Endothelial cell of umbilical vein (primary cell): ENCODE data around the gene KAT7.

ENCODE experiments used
- EZH2 ChIP-seq: IDR thresholded peaks from 2 replicates; pipeline ENCODE4 v1.6.1; 2012; ENCODE audit warnings: borderline replicate concordance, low read depth, mild to moderate bottlenecking, moderate library complexity, low read length, inconsistent platforms; ENCODE audit not compliant: severe bottlenecking
- FOS ChIP-seq: IDR thresholded peaks from 2 replicates; pipeline ENCODE4 v1.6.1; 2011; ENCODE audit warnings: mild to moderate bottlenecking, low read length, moderate library complexity, borderline replicate concordance; ENCODE audit not compliant: insufficient read depth
- GATA2 ChIP-seq: IDR thresholded peaks from 2 replicates; pipeline ENCODE4 v1.7.0; 2011; ENCODE audit warnings: low read depth, mild to moderate bottlenecking, moderate library complexity, mixed read lengths, low read length; ENCODE audit not compliant: insufficient read length, insufficient read depth
- JUN ChIP-seq: IDR thresholded peaks from 2 replicates; pipeline ENCODE4 v1.6.1; 2011; ENCODE audit warnings: borderline replicate concordance, low read depth; ENCODE audit not compliant: insufficient read length, insufficient read depth
- POLR2A ChIP-seq: IDR thresholded peaks from 2 replicates; pipeline ENCODE4 v1.6.1; 2012; ENCODE audit warnings: low read depth, mild to moderate bottlenecking, control low read depth, low read length
- POLR2AphosphoS5 ChIP-seq: IDR thresholded peaks from 2 replicates; pipeline ENCODE4 v1.6.1; 2012; ENCODE audit warnings: low read depth, mild to moderate bottlenecking, control low read depth, low read length, moderate library complexity; ENCODE audit not compliant: insufficient read depth
- TF ChIP-seq, protein P1 (sequence below), 2 donors: IDR thresholded peaks; 1 replicate in 1 of 2; 2 replicates in 1 of 2; pipeline ENCODE4 v1.5.1; 2011; ENCODE audit warnings: low read length in 2 of 2, mild to moderate bottlenecking in 2 of 2, moderate library complexity in 2 of 2, control low read depth in 1 of 2, inconsistent platforms in 1 of 2, low read depth in 1 of 2; ENCODE audit not compliant: insufficient read depth in 1 of 2; ENCODE audit errors: extremely low read depth in 1 of 2

DNA sequence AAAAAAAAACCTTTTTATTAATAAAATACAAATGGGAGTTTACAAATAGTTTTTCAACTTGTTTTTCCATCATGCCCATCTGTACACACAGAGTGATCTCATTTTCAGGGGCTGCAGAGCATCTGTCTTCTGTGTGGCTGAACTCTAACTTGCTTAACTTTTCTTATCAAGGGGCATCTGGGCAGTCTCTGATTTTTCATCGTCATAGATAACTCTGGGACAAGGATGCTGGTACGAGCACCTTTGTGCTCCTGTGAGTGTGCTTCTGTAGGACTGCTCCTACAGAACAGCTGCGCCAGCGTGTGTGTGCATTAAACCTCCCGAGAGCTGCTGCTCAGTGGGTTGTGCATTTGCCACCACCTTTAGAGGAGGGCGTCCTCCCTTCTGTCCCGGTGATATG, 94.0 kb downstream of the KAT7 start:
- TF ChIP-seq, protein P1, sequence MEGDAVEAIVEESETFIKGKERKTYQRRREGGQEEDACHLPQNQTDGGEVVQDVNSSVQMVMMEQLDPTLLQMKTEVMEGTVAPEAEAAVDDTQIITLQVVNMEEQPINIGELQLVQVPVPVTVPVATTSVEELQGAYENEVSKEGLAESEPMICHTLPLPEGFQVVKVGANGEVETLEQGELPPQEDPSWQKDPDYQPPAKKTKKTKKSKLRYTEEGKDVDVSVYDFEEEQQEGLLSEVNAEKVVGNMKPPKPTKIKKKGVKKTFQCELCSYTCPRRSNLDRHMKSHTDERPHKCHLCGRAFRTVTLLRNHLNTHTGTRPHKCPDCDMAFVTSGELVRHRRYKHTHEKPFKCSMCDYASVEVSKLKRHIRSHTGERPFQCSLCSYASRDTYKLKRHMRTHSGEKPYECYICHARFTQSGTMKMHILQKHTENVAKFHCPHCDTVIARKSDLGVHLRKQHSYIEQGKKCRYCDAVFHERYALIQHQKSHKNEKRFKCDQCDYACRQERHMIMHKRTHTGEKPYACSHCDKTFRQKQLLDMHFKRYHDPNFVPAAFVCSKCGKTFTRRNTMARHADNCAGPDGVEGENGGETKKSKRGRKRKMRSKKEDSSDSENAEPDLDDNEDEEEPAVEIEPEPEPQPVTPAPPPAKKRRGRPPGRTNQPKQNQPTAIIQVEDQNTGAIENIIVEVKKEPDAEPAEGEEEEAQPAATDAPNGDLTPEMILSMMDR (IDR thresholded peaks at IDR 0.05; ENCODE audit: extremely low read depth in 1 of 2, insufficient read depth in 1 of 2, low read depth in 1 of 2, low read length in 2 of 2): no peak
- TF ChIP-seq POLR2AphosphoS5: no peak
- no peak for TF ChIP-seq POLR2A
- TF ChIP-seq EZH2: no peak
- TF ChIP-seq JUN: no peak
- no peak for TF ChIP-seq GATA2
- no peak for TF ChIP-seq FOS
